22Rv1 (cell line): ENCODE results near the gene KLC1.
A peak's percentile ranks its signal among the peaks of the same experiment; 100 is the strongest.

Experiments used
- CTCF ChIP-seq: fragments of 450-650 bp; IDR thresholded peaks from 2 replicates; pipeline ENCODE4 v1.5.1; 2017; ENCODE audit warnings: mild to moderate bottlenecking
- ZFX ChIP-seq: fragments of 450-650 bp; IDR thresholded peaks from 2 replicates; pipeline ENCODE4 v1.6.1; 2017; ENCODE audit warnings: antibody characterized with exemption, borderline replicate concordance

DNA sequence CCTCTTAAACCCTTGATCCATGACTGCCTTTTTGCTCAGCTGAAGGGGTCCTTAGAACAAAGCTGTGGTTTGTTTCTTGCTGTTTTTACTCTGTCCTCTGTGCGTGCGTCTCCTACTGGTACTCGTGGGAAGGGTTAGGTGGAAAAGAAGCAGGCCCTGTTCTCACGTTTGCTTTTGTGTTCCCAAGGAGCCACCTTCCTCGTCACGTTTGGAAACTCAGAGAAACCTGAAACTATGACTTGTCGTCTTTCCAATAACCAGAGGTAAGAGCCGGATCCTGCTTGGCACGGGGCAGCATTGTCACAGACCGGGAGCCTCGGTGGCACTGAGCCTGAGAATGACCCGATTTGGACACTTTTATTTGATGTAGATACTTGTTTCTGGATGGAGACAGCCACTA lies 99.7 kb downstream of the KLC1 start:
- TF ChIP-seq CTCF (peak; percentile 47), ZFX (no peak)
